SK-N-SH (cell line): ENCODE results near the gene SRGAP1. TPM values are rescaled to one million over a fixed set of nuclear protein-coding genes. Genes with fewer than 3 reads are reported as not detected.
"Not testable (repeated sequence)": the region's sequence is repeated elsewhere in the genome, so short reads cannot be mapped to it uniquely, and the experiment has no call there.

Source experiments
- CTCF ChIA-PET: fragments of 300-600, 350-600 bp; formaldehyde crosslinking; extraction: SDS; loops from one replicate; lab custom pipeline; 2021; lab: Yijun Ruan, JAX
- POLR2A ChIA-PET: fragments of 350-600 bp; sonication (Branson Sonifier 250); formaldehyde crosslinking; extraction: SDS; loops from one replicate; lab custom pipeline; 2020; ENCODE audit warnings: antibody characterized with exemption, inconsistent platforms; lab: Yijun Ruan, JAX
- DNase-seq: peaks from one replicate; pipeline ENCODE4 v3.0.0; 2012
- H2AFZ ChIP-seq: fragments of 200-600 bp; sonication (generic); 2 replicates; pipeline ENCODE4 v1.8.1; 2016; ENCODE audit warnings: antibody characterized with exemption, mild to moderate bottlenecking, low read depth
- H3F3A ChIP-seq: fragments of 200-600 bp; sonication (generic); replicated peaks from 2 replicates; pipeline ENCODE3; 2016; ENCODE audit warnings: antibody characterized with exemption, mild to moderate bottlenecking; ENCODE audit not compliant: insufficient read depth
- H3K27ac ChIP-seq, 2 experiments: fragments of 200-500 bp in 1 of 2; fragments of 200-600 bp in 1 of 2; sonication (Bioruptor generic) in 1 of 2; sonication (generic), shearing (Covaris generic) in 1 of 2; 2 replicates each; pipeline versions ENCODE4 v1.5.1 to v1.6.1; 2014 to 2016; ENCODE audit warnings: low read depth in 2 of 2, inconsistent platforms in 1 of 2, low read length in 1 of 2, mild to moderate bottlenecking in 1 of 2, mixed read lengths in 1 of 2
- H3K27me3 ChIP-seq: fragments of 200-600 bp; sonication (generic), shearing (Covaris generic); 2 replicates; pipeline ENCODE4 v1.6.1; 2016; ENCODE audit warnings: mixed run types; ENCODE audit not compliant: insufficient read depth
- H3K36me3 ChIP-seq, 2 experiments: fragments of 200-500 bp in 1 of 2; fragments of 200-600 bp in 1 of 2; sonication (Bioruptor generic) in 1 of 2; sonication (generic) in 1 of 2; replicated peaks in 1 of 2; 2 replicates each; pipeline versions ENCODE3 to v1.5.1; 2014 to 2016; ENCODE audit warnings: low read length in 1 of 2, mild to moderate bottlenecking in 1 of 2; ENCODE audit not compliant: insufficient read depth in 2 of 2, control insufficient read depth in 1 of 2
- H3K4me1 ChIP-seq, 2 experiments: fragments of 200-500 bp in 1 of 2; fragments of 200-600 bp in 1 of 2; sonication (Bioruptor generic) in 1 of 2; sonication (generic), shearing (Covaris generic) in 1 of 2; 2 replicates each; pipeline versions ENCODE4 v1.5.1 to v1.6.1; 2014 to 2016; ENCODE audit warnings: low read depth in 1 of 2, low read length in 1 of 2, mixed run types in 1 of 2; ENCODE audit not compliant: insufficient read depth in 2 of 2, control insufficient read depth in 1 of 2
- H3K4me2 ChIP-seq: fragments of 200-600 bp; sonication (generic), shearing (Covaris generic); 2 replicates; pipeline ENCODE4 v1.6.1; 2017; ENCODE audit warnings: mixed run types
- H3K4me3 ChIP-seq, 2 experiments: fragments of 200-500 bp in 1 of 2; fragments of 200-600 bp in 1 of 2; sonication (Bioruptor generic) in 1 of 2; sonication (generic), shearing (Covaris generic) in 1 of 2; 2 replicates each; pipeline versions ENCODE4 v1.5.1 to v1.8.1; 2014 to 2016; ENCODE audit warnings: low read depth in 2 of 2, inconsistent platforms in 1 of 2, low read length in 1 of 2, mild to moderate bottlenecking in 1 of 2, mixed read lengths in 1 of 2, moderate library complexity in 1 of 2
- H3K79me2 ChIP-seq: fragments of 200-600 bp; sonication (generic); 2 replicates; pipeline ENCODE4 v1.8.1; 2017; ENCODE audit warnings: mild to moderate bottlenecking; ENCODE audit not compliant: insufficient read depth
- H3K9ac ChIP-seq: fragments of 200-600 bp; sonication (generic); 2 replicates; pipeline ENCODE4 v1.6.1; 2017; ENCODE audit warnings: mixed run types
- H3K9me2 ChIP-seq: fragments of 200-600 bp; sonication (generic); 2 replicates; pipeline ENCODE4 v1.6.1; 2017; ENCODE audit warnings: mixed run types
- H3K9me3 ChIP-seq: fragments of 200-600 bp; sonication (generic); 2 replicates; pipeline ENCODE4 v1.6.1; 2017; ENCODE audit warnings: mixed run types, mild to moderate bottlenecking, moderate library complexity
- H4K20me1 ChIP-seq: fragments of 200-600 bp; sonication (generic); 2 replicates; pipeline ENCODE4 v1.6.1; 2017; ENCODE audit warnings: mild to moderate bottlenecking, mixed run types; ENCODE audit not compliant: insufficient read depth
- CTCF ChIP-seq: fragments of 200-600 bp; sonication (generic); IDR thresholded peaks from 2 replicates; pipeline ENCODE4 v1.6.1; 2017; ENCODE audit warnings: antibody characterized with exemption, mild to moderate bottlenecking, moderate library complexity
- ELF1 ChIP-seq: IDR thresholded peaks from 2 replicates; pipeline ENCODE4 v1.4.0; 2012
- EP300 ChIP-seq, 2 experiments: IDR thresholded peaks; 2 replicates each; pipeline versions ENCODE4 v1.4.0 to v1.6.1; 2012; ENCODE audit warnings: borderline replicate concordance in 1 of 2, low read depth in 1 of 2, low read length in 1 of 2
- EZH2phosphoT487 ChIP-seq: fragments of 200-600 bp; sonication (generic); IDR thresholded peaks from 2 replicates; pipeline ENCODE4 v1.6.1; 2017; ENCODE audit warnings: low read depth, mixed run types, mild to moderate bottlenecking, antibody characterized with exemption, moderate library complexity, borderline replicate concordance
- FOXJ3 ChIP-seq: sonication (generic); formaldehyde crosslinking; IDR thresholded peaks from 2 replicates; pipeline ENCODE4 v1.5.1; 2020; ENCODE audit warnings: mild to moderate bottlenecking, missing genetic modification reagents
- GABPA ChIP-seq: IDR thresholded peaks from 2 replicates; pipeline ENCODE4 v1.4.0; 2012; ENCODE audit warnings: low read depth, mild to moderate bottlenecking
- MAX ChIP-seq: IDR thresholded peaks from 2 replicates; pipeline ENCODE4 v1.4.0; 2012; ENCODE audit warnings: low read depth
- MXI1 ChIP-seq: IDR thresholded peaks from 2 replicates; pipeline ENCODE4 v1.6.1; 2012; ENCODE audit warnings: mild to moderate bottlenecking, low read depth, low read length, improper control_type of control experiment
- NFIC ChIP-seq: IDR thresholded peaks from 2 replicates; pipeline ENCODE4 v1.4.0; 2012; ENCODE audit warnings: borderline replicate concordance
- NRF1 ChIP-seq: IDR thresholded peaks from 2 replicates; pipeline ENCODE4 v1.6.1; 2012; ENCODE audit warnings: low read depth, mild to moderate bottlenecking, low read length
- POLR2AphosphoS5 ChIP-seq: IDR thresholded peaks from 2 replicates; pipeline ENCODE4 v1.6.1; 2012; ENCODE audit warnings: low read depth, low read length
- RAD21 ChIP-seq: IDR thresholded peaks from 2 replicates; pipeline ENCODE4 v1.6.1; 2012; ENCODE audit warnings: mild to moderate bottlenecking, low read length
- RCOR1 ChIP-seq: fragments of 150-350 bp; IDR thresholded peaks from 2 replicates; pipeline ENCODE4 v1.6.1; 2017; ENCODE audit warnings: antibody characterized with exemption, low read length
- RFX5 ChIP-seq: IDR thresholded peaks from 2 replicates; pipeline ENCODE4 v1.6.1; 2012; ENCODE audit warnings: mild to moderate bottlenecking, improper control_type of control experiment, low read length
- SIN3A ChIP-seq: IDR thresholded peaks from 2 replicates; pipeline ENCODE4 v1.6.1; 2012; ENCODE audit warnings: low read depth, mild to moderate bottlenecking, low read length, moderate library complexity, borderline replicate concordance
- SMC3 ChIP-seq: IDR thresholded peaks from 2 replicates; pipeline ENCODE4 v1.6.1; 2012; ENCODE audit warnings: low read depth, low read length, improper control_type of control experiment
- TCF12 ChIP-seq: IDR thresholded peaks from 2 replicates; pipeline ENCODE4 v1.4.0; 2012
- TEAD4 ChIP-seq: IDR thresholded peaks from 2 replicates; pipeline ENCODE4 v1.4.0; 2012; ENCODE audit warnings: mild to moderate bottlenecking, borderline replicate concordance; ENCODE audit not compliant: insufficient read depth
- USF1 ChIP-seq: IDR thresholded peaks from 2 replicates; pipeline ENCODE4 v1.4.0; 2012; ENCODE audit warnings: low read depth, borderline replicate concordance
- YY1 ChIP-seq: IDR thresholded peaks from 2 replicates; pipeline ENCODE4 v1.4.0; 2012; ENCODE audit warnings: low read depth, mild to moderate bottlenecking
- WGBS: methylation state at CpG from one replicate; pipeline ENCODE4 v1.1.6; 2017; ENCODE audit warnings: low lambda C conversion rate; 5-methylcytosine and 5-hydroxymethylcytosine counted together
- polyA plus RNA-seq, 3 experiments: library from polyadenylated mRNA; depleted of rRNA; stranded (reverse); fragments of >200 nt; gene quantifications; 2 replicates each; pipeline ENCODE4 v1.2.3, GENCODE V29; 2012
- TF ChIP-seq, protein P1 (sequence below): fragments of 150-350 bp; IDR thresholded peaks from 2 replicates; pipeline ENCODE4 v1.6.1; 2016; ENCODE audit warnings: mild to moderate bottlenecking, low read depth, low read length

Gene SRGAP1
- polyA plus RNA-seq, 1 of the 3 experiments (the other 2 are of a cell fraction): 2.6 TPM

- POLR2A ChIA-PET: no interaction called here
Measured at GRCh38 chr12:64070454-64070853, 226.0 kb downstream of the SRGAP1 start.

GRCh38 chr12:64072916-64073575 is 228.5 kb downstream of the SRGAP1 start:
- H3F3A ChIP-seq: peaks cover 9% of the 10 kb centered on the region
- H3K4me2 ChIP-seq: no peak overlapping the region
- H3K9ac ChIP-seq: no peak overlapping the region
- peaks cover 3 to 30% of the 10 kb centered on the region in 2 experiments for H3K36me3 ChIP-seq
- no peak overlapping the region for H3K4me3 ChIP-seq
- CTCF ChIA-PET: no interaction called here
- H3K79me2 ChIP-seq: no peaks in the 10 kb centered on the region
- no peaks in the 10 kb centered on the region for H3K27me3 ChIP-seq
- no peaks in the 10 kb centered on the region; a peak in 1 of 4 replicates for H3K4me1 ChIP-seq
- no peaks in the 10 kb centered on the region for H3K9me3 ChIP-seq
- no peak for TF ChIP-seq EP300 (IDR thresholded peaks at IDR 0.05; ENCODE audit: borderline replicate concordance in 1 of 2, low read depth in 1 of 2, low read length in 1 of 2)
- TF ChIP-seq, protein P1, sequence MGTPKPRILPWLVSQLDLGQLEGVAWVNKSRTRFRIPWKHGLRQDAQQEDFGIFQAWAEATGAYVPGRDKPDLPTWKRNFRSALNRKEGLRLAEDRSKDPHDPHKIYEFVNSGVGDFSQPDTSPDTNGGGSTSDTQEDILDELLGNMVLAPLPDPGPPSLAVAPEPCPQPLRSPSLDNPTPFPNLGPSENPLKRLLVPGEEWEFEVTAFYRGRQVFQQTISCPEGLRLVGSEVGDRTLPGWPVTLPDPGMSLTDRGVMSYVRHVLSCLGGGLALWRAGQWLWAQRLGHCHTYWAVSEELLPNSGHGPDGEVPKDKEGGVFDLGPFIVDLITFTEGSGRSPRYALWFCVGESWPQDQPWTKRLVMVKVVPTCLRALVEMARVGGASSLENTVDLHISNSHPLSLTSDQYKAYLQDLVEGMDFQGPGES: no peak
- no peak for TF ChIP-seq TEAD4
- TF ChIP-seq SIN3A: no peak
- no peak for TF ChIP-seq MXI1
- no peak for TF ChIP-seq TCF12
- TF ChIP-seq NFIC: no peak
- TF ChIP-seq RFX5: no peak
- TF ChIP-seq CTCF: no peak
- no peak for TF ChIP-seq USF1
- no peak for TF ChIP-seq YY1
- no peak for TF ChIP-seq FOXJ3
- no peak for TF ChIP-seq NRF1
- no peak for TF ChIP-seq RCOR1
- TF ChIP-seq GABPA: no peak
- TF ChIP-seq EZH2phosphoT487: no peak
- no peak for TF ChIP-seq SMC3
- no peak for TF ChIP-seq POLR2AphosphoS5
- TF ChIP-seq ELF1: no peak
- no peak for TF ChIP-seq MAX
- TF ChIP-seq, all 33 proteins: peak for 0
- 96% methylated on average over 5 of the region's 5 CpGs for WGBS
- POLR2A ChIA-PET: no interaction called here
- no peak overlapping the region for H2AFZ ChIP-seq
- no peaks in the 10 kb centered on the region for H4K20me1 ChIP-seq
- no peaks in the 10 kb centered on the region for H3K9me2 ChIP-seq
- no peak overlapping the region for H3K27ac ChIP-seq
- no peak for DNase-seq

More at GRCh38 chr12:64070454-64070853, 226.0 kb downstream of the SRGAP1 start:
- Histone ChIP-seq H3K9ac (no peak overlapping the region), H3K4me1 (no peaks in the 10 kb centered on the region; a peak in 1 of 4 replicates), H3F3A (peaks cover 5% of the 10 kb centered on the region), H3K27me3 (no peaks in the 10 kb centered on the region), H4K20me1 (no peaks in the 10 kb centered on the region), H3K4me3 (no peak overlapping the region), H3K9me2 (no peaks in the 10 kb centered on the region), H2AFZ (no peak overlapping the region), H3K4me2 (no peak overlapping the region), H3K36me3 (peaks cover 7 to 21% of the 10 kb centered on the region in 2 experiments), H3K79me2 (no peaks in the 10 kb centered on the region), H3K9me3 (no peaks in the 10 kb centered on the region), H3K27ac (no peak overlapping the region)
- TF ChIP-seq RAD21 (no peak), EZH2phosphoT487 (no peak)
- CTCF ChIA-PET: interaction anchor here (1.1 kb wide), 1 partner anchor 13 kb away, joined by 3 read pairs; no protein-coding TSS in a partner anchor
- DNase-seq: no peak
- 100% methylated on average over 2 of the region's 2 CpGs for WGBS

DNA sequence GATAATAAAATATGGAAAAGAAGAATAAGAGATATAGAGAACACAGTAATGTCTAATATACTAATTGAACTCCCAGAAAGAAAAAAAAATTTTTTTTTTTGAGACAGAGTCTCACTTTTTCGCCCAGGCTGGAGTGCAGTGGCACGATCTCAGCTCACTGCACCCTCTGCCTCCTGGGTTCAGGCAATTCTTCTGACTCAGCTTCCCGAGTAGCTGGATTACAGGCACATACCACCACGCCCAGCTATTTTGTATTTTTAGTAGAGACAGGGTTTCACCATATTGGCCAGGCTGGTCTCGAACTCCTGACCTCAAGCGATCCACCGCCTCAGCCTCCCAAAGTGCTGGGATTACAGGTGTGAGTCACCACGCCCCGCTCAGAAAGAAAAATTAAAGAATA is 232.1 kb downstream of the SRGAP1 start:
- CTCF ChIA-PET: interaction anchor here (1.0 to 1.4 kb wide), 6 partner anchors 10 to 180 kb away, joined by 3 to 5 read pairs (median 4); no protein-coding TSS in a partner anchor
- H3K4me1 ChIP-seq, H3K27ac ChIP-seq, H4K20me1 ChIP-seq, H3K9ac ChIP-seq, H3F3A ChIP-seq, H3K9me2 ChIP-seq, POLR2A ChIA-PET, H3K4me3 ChIP-seq, H3K4me2 ChIP-seq, H3K79me2 ChIP-seq, H3K27me3 ChIP-seq, H2AFZ ChIP-seq, H3K9me3 ChIP-seq, DNase-seq: not testable (repeated sequence)
- peaks cover 11 to 35% of the 10 kb centered on the region in 2 experiments for H3K36me3 ChIP-seq
- 95% methylated on average over 9 of the region's 9 CpGs for WGBS
